Measurements from ENCODE around the gene GPAT3. TPM values are rescaled to one million over a fixed set of nuclear protein-coding genes. Genes with fewer than 3 reads are reported as not detected.

Gene GPAT3
- total RNA-seq, 1 donor from 2014 or later = 1.5 TPM

DNA sequence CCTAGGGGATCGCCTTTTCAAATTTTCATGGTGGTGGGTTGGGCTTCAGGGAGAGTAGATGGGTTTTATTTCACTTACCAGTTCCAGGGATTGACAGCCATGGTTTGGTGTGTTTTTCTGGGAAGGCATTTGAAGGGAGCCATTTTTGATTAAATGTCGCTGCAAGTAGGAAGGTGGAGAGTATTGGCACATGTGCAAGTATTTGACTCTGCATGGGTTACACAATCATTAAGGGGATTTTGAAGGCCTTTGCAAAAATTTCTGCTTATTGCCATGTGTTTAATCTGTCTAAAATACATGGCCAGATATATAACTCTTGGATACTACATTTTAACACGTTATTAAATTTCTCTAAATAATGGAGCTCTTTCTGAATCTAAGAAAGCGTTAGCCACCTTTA, 55.1 kb downstream of the GPAT3 start:
- Histone ChIP-seq H3K9me3 (no peaks in the 10 kb centered on the region), H3K4me3 (no peak overlapping the region), H3K36me3 (peaks cover 0 to 4% of the 10 kb centered on the region in 2 donors), H3K4me1 (no peaks in the 10 kb centered on the region), H3K27ac (no peak overlapping the region), H3K27me3 (no peaks in the 10 kb centered on the region)
- no peak for TF ChIP-seq CTCF (IDR thresholded peaks at IDR 0.05)
- no peak for DNase-seq (ENCODE audit: low spot score in 2 of 2)
- intact Hi-C loops (cut with DNase I) = no loop called here

DNA sequence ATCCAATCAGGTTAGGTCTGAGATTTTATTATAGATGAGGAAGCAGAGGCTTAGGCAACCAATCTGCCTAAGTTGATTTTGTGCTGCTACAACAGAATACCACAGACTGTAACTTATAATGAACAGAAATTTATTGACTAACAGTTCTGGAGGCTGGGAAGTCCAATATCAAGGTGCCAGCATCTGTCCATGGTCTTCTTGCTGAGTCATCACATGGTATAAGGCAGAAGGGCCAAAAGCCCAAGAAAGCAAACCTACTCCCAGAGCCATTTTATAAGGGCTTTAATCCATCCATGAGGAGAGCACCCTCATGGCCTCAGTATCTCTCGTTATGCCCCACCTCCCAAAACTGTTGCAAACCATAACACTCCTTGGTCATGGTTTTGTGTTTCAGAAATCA, 55.8 kb downstream of the GPAT3 start:
- Histone ChIP-seq H3K27me3 (no peaks in the 10 kb centered on the region), H3K27ac (no peak overlapping the region), H3K4me1 (no peaks in the 10 kb centered on the region), H3K36me3 (peaks cover 0 to 4% of the 10 kb centered on the region in 2 donors), H3K9me3 (no peaks in the 10 kb centered on the region), H3K4me3 (no peak overlapping the region)
- DNase-seq (ENCODE audit: low spot score in 2 of 2) = no peak
- no peak for TF ChIP-seq CTCF (IDR thresholded peaks at IDR 0.05)
- intact Hi-C loops (cut with DNase I) = no loop called here

GRCh38 chr4:83599183-83599582, 63.3 kb downstream of the GPAT3 start:
- no peak for TF ChIP-seq CTCF (IDR thresholded peaks at IDR 0.05)
- Histone ChIP-seq H3K4me3 (no peak overlapping the region), H3K36me3 (peaks cover 0 to 7% of the 10 kb centered on the region in 2 donors), H3K4me1 (no peaks in the 10 kb centered on the region), H3K27me3 (no peaks in the 10 kb centered on the region), H3K27ac (no peak overlapping the region), H3K9me3 (no peaks in the 10 kb centered on the region)
- intact Hi-C loops (cut with DNase I) = no loop called here
- no peak for DNase-seq (ENCODE audit: low spot score in 2 of 2)

DNA sequence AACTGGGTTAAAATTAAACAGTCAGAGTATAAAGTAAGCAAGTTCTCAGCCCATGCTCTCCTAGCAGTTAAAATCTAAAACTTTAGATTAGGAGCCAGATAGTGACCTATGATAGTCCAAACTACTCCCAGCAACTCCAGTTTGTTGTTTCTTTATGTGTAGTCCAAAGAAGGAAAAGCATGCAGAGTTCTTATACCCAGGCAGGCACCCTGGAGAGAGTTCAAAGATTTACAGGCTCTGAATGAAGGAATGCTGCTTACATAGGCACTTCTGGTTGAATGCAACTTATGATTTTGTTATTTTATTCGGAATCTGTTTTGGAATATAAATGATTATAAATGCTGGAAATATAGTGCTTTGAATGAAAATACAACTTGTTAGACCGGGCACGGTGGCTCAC, 67.2 kb downstream of the GPAT3 start:
- Histone ChIP-seq H3K4me1 (no peaks in the 10 kb centered on the region), H3K27me3 (no peaks in the 10 kb centered on the region), H3K4me3 (no peak overlapping the region), H3K27ac (no peak overlapping the region), H3K9me3 (no peaks in the 10 kb centered on the region), H3K36me3 (peaks cover 0 to 3% of the 10 kb centered on the region in 2 donors)
- TF ChIP-seq CTCF (IDR thresholded peaks at IDR 0.05) = no peak
- DNase-seq (ENCODE audit: low spot score in 2 of 2) = no peak
- intact Hi-C loops (cut with DNase I) = no loop called here

GRCh38 chr4:83604321-83604720, 68.4 kb downstream of the GPAT3 start:
- no peaks in the 10 kb centered on the region for H3K27me3 ChIP-seq
- no peaks in the 10 kb centered on the region for H3K9me3 ChIP-seq
- H3K27ac ChIP-seq = no peak overlapping the region
- peaks cover 0 to 3% of the 10 kb centered on the region in 2 donors for H3K36me3 ChIP-seq
- no peaks in the 10 kb centered on the region for H3K4me1 ChIP-seq
- DNase-seq (ENCODE audit: low spot score in 2 of 2) = no peak
- TF ChIP-seq CTCF (IDR thresholded peaks at IDR 0.05) = no peak
- intact Hi-C loops (cut with DNase I) = no loop called here
- no peak overlapping the region for H3K4me3 ChIP-seq

DNA sequence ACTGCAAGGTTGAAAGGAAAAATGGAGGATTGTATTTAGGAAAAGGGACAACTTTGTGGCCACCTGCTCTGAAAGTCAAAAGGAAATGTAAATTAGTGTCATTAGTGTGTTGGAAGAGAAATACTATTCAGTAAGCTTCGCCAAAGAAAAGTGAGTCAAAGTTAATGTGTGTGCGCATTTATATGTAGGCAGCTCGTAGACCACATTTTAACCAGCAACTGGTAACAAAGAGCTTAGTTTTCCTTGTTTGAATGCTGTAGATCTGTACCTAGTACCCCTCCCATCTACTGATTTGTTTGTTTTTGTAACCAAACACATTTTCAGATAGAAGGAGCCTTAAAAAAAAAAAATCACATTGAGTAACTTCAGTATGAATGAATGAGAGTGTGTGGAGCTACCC, 69.3 kb downstream of the GPAT3 start:
- Histone ChIP-seq H3K27ac (no peak overlapping the region), H3K36me3 (peaks cover 0 to 3% of the 10 kb centered on the region in 2 donors), H3K4me1 (no peaks in the 10 kb centered on the region), H3K9me3 (no peaks in the 10 kb centered on the region), H3K4me3 (no peak overlapping the region), H3K27me3 (no peaks in the 10 kb centered on the region)
- intact Hi-C loops (cut with DNase I) = no loop called here
- no peak for DNase-seq (ENCODE audit: low spot score in 2 of 2)
- no peak for TF ChIP-seq CTCF (IDR thresholded peaks at IDR 0.05)

All from ascending aorta (tissue), 2 donors.